Activated CD4-positive, alpha-beta T cell treated with anti-CD3 and anti-CD28 coated beads, Interleukin-2, amount 50 U/mL, for 4 hours (primary cell): ENCODE results near the gene TJP1.

Experiments
- DNase-seq, 2 experiments: peaks; one replicate each; pipeline ENCODE4 v3.0.0-alpha.2; 2020

The TJP1 gene

GRCh38 chr15:29651476-29652233, 170.6 kb downstream of the TJP1 start:
- no peak for DNase-seq
